ENCODE data around the gene FNDC3B.

FNDC3B gene

GRCh38 chr3:172391592-172392302, 352.4 kb downstream of the FNDC3B start:
- no peak overlapping the region for H3K27ac ChIP-seq (ENCODE audit: low read depth, low read length, poor library complexity, severe bottlenecking)
- H3F3A ChIP-seq (ENCODE audit: insufficient read depth, low read length): no peaks in the 10 kb centered on the region
- no peaks in the 10 kb centered on the region for H3K27me3 ChIP-seq (ENCODE audit: insufficient read depth, low read length)
- no peak overlapping the region for H3K9ac ChIP-seq (ENCODE audit: low read length)
- no peaks in the 10 kb centered on the region for H3K36me3 ChIP-seq (ENCODE audit: insufficient read depth, low read length)
- no peak for TF ChIP-seq CTCF (IDR thresholded peaks at IDR 0.05; ENCODE audit: low read length)
- no peak for TF ChIP-seq EZH2 (IDR thresholded peaks at IDR 0.05; ENCODE audit: borderline replicate concordance, low read length)
- no peaks in the 10 kb centered on the region for H3K4me1 ChIP-seq (ENCODE audit: insufficient read depth, low read length, severe bottlenecking)
- H4K20me1 ChIP-seq (ENCODE audit: insufficient read depth, low read length): no peaks in the 10 kb centered on the region
- no peak overlapping the region for H3K4me3 ChIP-seq (ENCODE audit: low read depth, low read length, poor library complexity, severe bottlenecking)
- H3K9me3 ChIP-seq (ENCODE audit: low read length): no peaks in the 10 kb centered on the region
- H2AFZ ChIP-seq (ENCODE audit: low read length): no peak overlapping the region
- H3K4me2 ChIP-seq (ENCODE audit: low read length): no peak overlapping the region
- H3K9me2 ChIP-seq (ENCODE audit: low read depth, low read length): no peaks in the 10 kb centered on the region
- no peaks in the 10 kb centered on the region for H3K79me2 ChIP-seq (ENCODE audit: insufficient read depth, low read length)

- Histone ChIP-seq H3K4me3 (ENCODE audit: low read depth, low read length, poor library complexity, severe bottlenecking) (no peak overlapping the region), H3K4me2 (ENCODE audit: low read length) (no peak overlapping the region), H3K36me3 (ENCODE audit: insufficient read depth, low read length) (no peaks in the 10 kb centered on the region), H4K20me1 (ENCODE audit: insufficient read depth, low read length) (no peaks in the 10 kb centered on the region), H3K9me2 (ENCODE audit: low read depth, low read length) (no peaks in the 10 kb centered on the region), H3K27ac (ENCODE audit: low read depth, low read length, poor library complexity, severe bottlenecking) (no peak overlapping the region), H3K27me3 (ENCODE audit: insufficient read depth, low read length) (no peaks in the 10 kb centered on the region), H2AFZ (ENCODE audit: low read length) (no peak overlapping the region), H3K79me2 (ENCODE audit: insufficient read depth, low read length) (no peaks in the 10 kb centered on the region), H3F3A (ENCODE audit: insufficient read depth, low read length) (no peaks in the 10 kb centered on the region), H3K9ac (ENCODE audit: low read length) (no peak overlapping the region), H3K9me3 (ENCODE audit: low read length) (no peaks in the 10 kb centered on the region), H3K4me1 (ENCODE audit: insufficient read depth, low read length, severe bottlenecking) (no peaks in the 10 kb centered on the region)
- TF ChIP-seq CTCF (IDR thresholded peaks at IDR 0.05; ENCODE audit: low read length) (no peak), EZH2 (IDR thresholded peaks at IDR 0.05; ENCODE audit: borderline replicate concordance, low read length) (no peak)
Measured at GRCh38 chr3:172394692-172395091, 355.3 kb downstream of the FNDC3B start.

- Histone ChIP-seq H3K4me3 (ENCODE audit: low read depth, low read length, poor library complexity, severe bottlenecking) (no peak overlapping the region), H3K9ac (ENCODE audit: low read length) (no peak overlapping the region), H3K4me2 (ENCODE audit: low read length) (no peak overlapping the region), H2AFZ (ENCODE audit: low read length) (no peak overlapping the region), H3K4me1 (ENCODE audit: insufficient read depth, low read length, severe bottlenecking) (no peaks in the 10 kb centered on the region), H3K36me3 (ENCODE audit: insufficient read depth, low read length) (no peaks in the 10 kb centered on the region), H3K79me2 (ENCODE audit: insufficient read depth, low read length) (no peaks in the 10 kb centered on the region), H4K20me1 (ENCODE audit: insufficient read depth, low read length) (no peaks in the 10 kb centered on the region), H3K27me3 (ENCODE audit: insufficient read depth, low read length) (no peaks in the 10 kb centered on the region), H3F3A (ENCODE audit: insufficient read depth, low read length) (no peaks in the 10 kb centered on the region), H3K27ac (ENCODE audit: low read depth, low read length, poor library complexity, severe bottlenecking) (no peak overlapping the region), H3K9me3 (ENCODE audit: low read length) (no peaks in the 10 kb centered on the region), H3K9me2 (ENCODE audit: low read depth, low read length) (no peaks in the 10 kb centered on the region)
- no peak for TF ChIP-seq CTCF (IDR thresholded peaks at IDR 0.05; ENCODE audit: low read length)
- no peak for TF ChIP-seq EZH2 (IDR thresholded peaks at IDR 0.05; ENCODE audit: borderline replicate concordance, low read length)
Measured at GRCh38 chr3:172396400-172396799, 357.0 kb downstream of the FNDC3B start.

Data from OCI-LY1 (cell line).